Ovary (tissue), 3 donors: ENCODE results near the gene RYR2.

Experiments used
- POLR2A ChIP-seq: fragments of 450-650 bp; IDR thresholded peaks from one replicate; pipeline ENCODE4 v1.6.1; 2017; ENCODE audit warnings: antibody characterized with exemption, mild to moderate bottlenecking, moderate library complexity
- TF ChIP-seq, protein P1 (sequence below), 3 donors: fragments of 450-650 bp in 2 of 3; fragments of 200-600 bp in 1 of 3; IDR thresholded peaks; one replicate each; pipeline versions ENCODE4 v1.5.1 to v1.8.0; 2016 to 2022; ENCODE audit warnings: antibody characterized with exemption in 3 of 3, mild to moderate bottlenecking in 1 of 3
- donor health status: DM: no; HTN: no; CAD: no.

DNA sequence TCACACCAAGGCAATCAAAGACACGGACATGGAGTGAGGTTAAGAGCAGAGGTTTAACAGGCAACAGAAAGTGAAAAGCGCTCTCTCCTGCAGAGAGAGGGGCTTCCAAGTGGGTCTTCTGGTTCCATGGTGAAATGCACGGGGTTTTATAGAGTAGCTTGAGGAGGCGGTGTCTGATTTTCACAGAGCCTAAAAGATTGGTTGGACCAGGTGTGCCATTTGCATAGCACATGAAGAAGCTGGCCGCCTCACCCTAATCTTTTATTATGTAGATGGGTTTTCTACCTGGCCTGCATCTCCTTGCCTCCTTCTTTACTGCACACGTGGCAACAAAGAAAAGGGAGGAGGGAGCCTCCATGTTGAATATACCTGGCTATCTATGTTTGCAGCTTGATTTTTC is 197.3 kb downstream of the RYR2 start:
- TF ChIP-seq, protein P1, sequence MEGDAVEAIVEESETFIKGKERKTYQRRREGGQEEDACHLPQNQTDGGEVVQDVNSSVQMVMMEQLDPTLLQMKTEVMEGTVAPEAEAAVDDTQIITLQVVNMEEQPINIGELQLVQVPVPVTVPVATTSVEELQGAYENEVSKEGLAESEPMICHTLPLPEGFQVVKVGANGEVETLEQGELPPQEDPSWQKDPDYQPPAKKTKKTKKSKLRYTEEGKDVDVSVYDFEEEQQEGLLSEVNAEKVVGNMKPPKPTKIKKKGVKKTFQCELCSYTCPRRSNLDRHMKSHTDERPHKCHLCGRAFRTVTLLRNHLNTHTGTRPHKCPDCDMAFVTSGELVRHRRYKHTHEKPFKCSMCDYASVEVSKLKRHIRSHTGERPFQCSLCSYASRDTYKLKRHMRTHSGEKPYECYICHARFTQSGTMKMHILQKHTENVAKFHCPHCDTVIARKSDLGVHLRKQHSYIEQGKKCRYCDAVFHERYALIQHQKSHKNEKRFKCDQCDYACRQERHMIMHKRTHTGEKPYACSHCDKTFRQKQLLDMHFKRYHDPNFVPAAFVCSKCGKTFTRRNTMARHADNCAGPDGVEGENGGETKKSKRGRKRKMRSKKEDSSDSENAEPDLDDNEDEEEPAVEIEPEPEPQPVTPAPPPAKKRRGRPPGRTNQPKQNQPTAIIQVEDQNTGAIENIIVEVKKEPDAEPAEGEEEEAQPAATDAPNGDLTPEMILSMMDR (IDR thresholded peaks at IDR 0.05) = no peak
- TF ChIP-seq POLR2A = no peak
